GM18951 (cell line): ENCODE measurements around the gene CCDC146.
"Not testable (repeated sequence)": the region's sequence is repeated elsewhere in the genome, so short reads cannot be mapped to it uniquely, and the experiment has no call there.

Experiments used
- POLR2A ChIP-seq: IDR thresholded peaks from 4 replicates; pipeline ENCODE4 v1.6.1; 2011; ENCODE audit warnings: mild to moderate bottlenecking; ENCODE audit not compliant: insufficient read length, insufficient read depth; ENCODE audit errors: extremely low read depth
- in situ Hi-C: fragments of 300-500 bp; cut with MboI; formaldehyde crosslinking; loops from one replicate; pipeline ENCODE4 v1.12.0; 2022; ENCODE audit warnings: low sequenced_read_pairs, mixed read lengths, inconsistent platforms; ENCODE audit not compliant: unreplicated experiment

The CCDC146 gene

DNA sequence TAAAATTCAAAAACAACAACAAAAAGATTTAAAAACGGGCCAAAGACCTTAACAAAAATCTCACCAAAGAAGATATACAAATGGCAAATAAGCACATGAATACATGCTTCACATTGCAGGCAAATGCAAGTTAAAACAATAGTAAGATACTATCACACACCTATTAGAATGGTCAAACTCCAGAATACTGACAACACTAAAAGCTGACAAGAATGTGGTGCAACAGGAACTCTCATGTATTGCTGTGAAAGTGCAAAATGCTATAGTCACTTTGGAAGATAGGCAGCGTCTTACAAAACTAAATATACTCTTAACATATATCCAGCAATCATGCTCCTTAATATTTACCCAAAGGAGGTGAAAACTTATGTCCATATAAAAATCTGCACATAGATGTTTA lies 16.3 kb downstream of the CCDC146 start:
- in situ Hi-C loops: loop anchor here (25.0 kb wide), 1 partner anchor 199 kb away; no protein-coding TSS in a partner anchor

DNA sequence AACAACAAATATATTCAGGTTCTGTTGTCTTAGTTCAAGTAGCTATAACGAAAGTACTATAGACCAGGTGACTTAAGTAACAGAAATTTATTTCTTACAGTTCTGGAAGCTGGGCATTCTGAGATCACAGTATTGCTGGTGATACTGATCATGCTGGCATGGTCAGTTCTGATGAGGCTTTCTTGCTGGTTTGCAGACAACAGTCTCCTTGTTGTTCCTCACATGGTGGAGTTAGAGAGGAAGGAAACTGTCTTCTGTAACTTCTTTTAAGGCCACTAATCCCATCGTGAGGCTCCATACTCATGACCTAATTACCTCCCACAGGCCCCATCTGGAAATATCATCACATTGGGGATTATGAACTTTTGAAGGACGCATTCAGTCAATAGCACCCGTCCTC lies 17.9 kb downstream of the CCDC146 start:
- in situ Hi-C loops: loop anchor here (25.0 kb wide), 1 partner anchor 197 kb away; no protein-coding TSS in a partner anchor

DNA sequence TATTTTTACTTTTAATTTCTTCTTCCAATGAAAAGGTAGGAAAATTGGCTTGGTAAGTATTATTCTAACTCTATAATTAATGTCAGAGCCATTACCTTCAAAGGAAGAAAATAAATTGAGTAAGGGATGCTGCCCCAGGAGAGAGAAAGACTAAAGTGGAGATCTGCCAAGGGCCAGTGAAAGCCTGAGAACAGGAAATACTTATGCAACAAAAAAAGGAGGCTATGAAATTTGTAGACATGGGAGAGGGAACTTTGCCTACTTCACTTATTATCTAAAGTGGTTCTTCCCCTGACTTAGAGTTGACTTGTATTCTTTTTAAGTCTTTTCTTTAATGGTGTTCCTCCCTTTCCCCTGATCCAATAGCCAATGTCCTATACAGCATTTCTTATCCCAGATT lies 29.8 kb downstream of the CCDC146 start:
- in situ Hi-C loops: not testable (repeated sequence)

GRCh38 chr7:77154917-77155464 lies 32.6 kb downstream of the CCDC146 start:
- in situ Hi-C loops: not testable (repeated sequence)

- in situ Hi-C loops: not testable (repeated sequence)
Measured at GRCh38 chr7:77155601-77156377, 33.4 kb downstream of the CCDC146 start.

DNA sequence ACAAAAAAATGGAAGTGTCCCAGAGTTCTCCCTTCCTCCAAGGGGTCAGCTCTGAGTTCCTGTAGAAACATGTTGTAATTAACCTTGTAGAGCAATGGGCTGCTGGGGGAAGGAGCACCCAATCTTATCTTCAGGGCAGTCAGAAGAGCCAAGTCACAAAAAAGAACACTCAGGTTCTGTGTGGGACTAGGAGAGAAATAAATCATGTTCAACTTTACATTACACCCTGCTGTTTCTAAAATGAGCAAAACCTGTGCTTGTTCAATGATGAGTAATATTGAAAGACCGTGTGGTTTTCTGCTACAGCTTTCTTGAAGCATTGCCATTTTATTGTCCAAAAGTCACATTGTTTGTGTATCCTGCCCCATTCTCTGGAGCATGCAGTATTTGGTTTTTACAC lies 34.6 kb downstream of the CCDC146 start:
- in situ Hi-C loops: not testable (repeated sequence)

DNA sequence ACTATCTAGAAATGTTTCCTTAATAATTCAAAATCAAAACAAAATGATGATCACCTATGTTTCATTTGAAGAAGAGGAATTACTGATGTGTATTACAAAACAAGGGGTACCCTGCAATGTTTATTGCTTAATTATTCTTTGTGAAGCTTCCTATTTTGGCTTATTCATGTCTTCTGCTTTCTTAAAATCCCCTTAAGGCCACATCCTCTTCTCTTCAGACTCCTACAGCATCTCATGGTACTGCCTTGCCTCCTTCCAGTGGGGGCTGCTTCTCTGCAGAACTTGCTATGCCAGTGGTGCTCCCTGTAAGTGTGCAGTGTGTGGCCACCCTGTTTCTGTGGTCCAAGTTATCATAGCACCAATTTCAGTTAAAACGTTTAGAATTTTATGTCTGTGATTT lies 35.0 kb downstream of the CCDC146 start:
- in situ Hi-C loops: no loop called here
- no peak for TF ChIP-seq POLR2A

GRCh38 chr7:77171073-77171472 lies 48.7 kb downstream of the CCDC146 start:
- in situ Hi-C loops: not testable (repeated sequence)

GRCh38 chr7:77172437-77173172 lies 50.2 kb downstream of the CCDC146 start:
- in situ Hi-C loops: not testable (repeated sequence)

- in situ Hi-C loops: not testable (repeated sequence)
Measured at GRCh38 chr7:77174418-77174817, 52.0 kb downstream of the CCDC146 start.

- in situ Hi-C loops: not testable (repeated sequence)
Measured at GRCh38 chr7:77175274-77175800, 52.9 kb downstream of the CCDC146 start.

- in situ Hi-C loops: not testable (repeated sequence)
Measured at GRCh38 chr7:77177321-77177904, 55.0 kb downstream of the CCDC146 start.

GRCh38 chr7:77178024-77178423 lies 55.6 kb downstream of the CCDC146 start:
- in situ Hi-C loops: not testable (repeated sequence)

DNA sequence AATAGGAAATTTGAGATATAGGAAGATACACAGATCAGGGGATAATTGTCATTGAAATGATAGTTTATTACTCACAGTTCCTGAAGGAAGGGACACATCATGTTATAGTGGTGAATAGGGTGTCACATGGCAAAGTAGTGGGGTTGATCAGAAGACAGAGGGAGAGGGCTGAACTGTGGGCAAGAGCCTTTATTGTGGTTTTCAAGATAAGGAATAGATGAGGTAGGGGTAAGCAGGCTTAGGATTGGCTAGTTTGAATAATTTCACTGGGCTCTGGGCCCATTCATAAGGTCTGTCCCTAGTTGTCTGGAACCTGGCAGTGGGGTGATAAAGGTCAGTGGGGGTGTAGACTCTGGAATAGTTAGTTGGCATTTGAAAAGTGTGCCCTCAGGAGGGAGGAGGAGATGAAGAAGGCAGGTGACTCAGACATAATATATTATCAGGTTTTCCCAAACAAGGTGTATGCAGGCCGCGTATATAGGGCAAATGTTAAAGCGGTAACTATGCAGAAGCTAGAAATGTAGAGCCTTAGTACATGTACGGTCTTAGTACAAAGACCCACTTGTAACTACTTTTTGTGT lies 58.7 kb downstream of the CCDC146 start:
- TF ChIP-seq POLR2A: no peak
- in situ Hi-C loops: no loop called here
